GM12872 (cell line): ENCODE results near the gene HCN4.

ENCODE experiments used
- CTCF ChIP-seq: IDR thresholded peaks from 3 replicates; pipeline ENCODE4 v1.5.1; 2011; ENCODE audit warnings: low read depth, mild to moderate bottlenecking, low read length, moderate library complexity; ENCODE audit not compliant: insufficient read depth

HCN4 gene

GRCh38 chr15:73335026-73335425 is 33.7 kb downstream of the HCN4 start:
- no peak for TF ChIP-seq CTCF

GRCh38 chr15:73334086-73334485 is 34.7 kb downstream of the HCN4 start:
- no peak for TF ChIP-seq CTCF

GRCh38 chr15:73333001-73333400 is 35.8 kb downstream of the HCN4 start:
- TF ChIP-seq CTCF = no peak

- no peak for TF ChIP-seq CTCF
These were observed 36.5 kb downstream of the HCN4 start for GRCh38 chr15:73331991-73332925.

- no peak for TF ChIP-seq CTCF
These were observed 37.3 kb downstream of the HCN4 start for GRCh38 chr15:73331501-73331900.

GRCh38 chr15:73330206-73331051 is 38.3 kb downstream of the HCN4 start:
- TF ChIP-seq CTCF = no peak

- TF ChIP-seq CTCF = no peak
These were observed 39.1 kb downstream of the HCN4 start for GRCh38 chr15:73329501-73330200.
